NT2/D1 (cell line): Measurements from ENCODE around the gene ELOVL2.

ENCODE experiments used
- SUZ12 ChIP-seq: IDR thresholded peaks from 2 replicates; pipeline ENCODE4 v1.6.1; 2011; ENCODE audit not compliant: insufficient read length, insufficient read depth; ENCODE audit errors: extremely low read depth
- YY1 ChIP-seq: IDR thresholded peaks from 2 replicates; pipeline ENCODE4 v1.6.1; 2011; ENCODE audit not compliant: insufficient read length, insufficient read depth
- ZNF274 ChIP-seq: IDR thresholded peaks from 2 replicates; pipeline ENCODE4 v1.6.1; 2011; ENCODE audit warnings: mild to moderate bottlenecking, low read depth, low read length

GRCh38 chr6:11066505-11067347, 22.6 kb upstream of the ELOVL2 start:
- no peak for TF ChIP-seq SUZ12
- no peak for TF ChIP-seq ZNF274
- TF ChIP-seq YY1 = no peak
